Osteocyte (in vitro differentiated cells): Measurements from ENCODE around the gene OR5K4. TPM values are rescaled to one million over a fixed set of nuclear protein-coding genes. Genes with fewer than 3 reads are reported as not detected.

Experiments used
- DNase-seq: peaks from one replicate; pipeline ENCODE4 v3.0.0; 2021; ENCODE audit warnings: mixed read lengths; ENCODE audit not compliant: unreplicated experiment; ENCODE audit errors: extremely low spot score
- H3K27ac Mint-ChIP-seq: one replicate; pipeline ENCODE4 v1.8.0; 2021; ENCODE audit warnings: mild to moderate bottlenecking, mixed read lengths; ENCODE audit not compliant: unreplicated experiment
- H3K27me3 Mint-ChIP-seq: one replicate; pipeline ENCODE4 v1.8.0; 2021; ENCODE audit warnings: mixed read lengths; ENCODE audit not compliant: unreplicated experiment
- H3K36me3 Mint-ChIP-seq: one replicate; pipeline ENCODE4 v1.8.0; 2021; ENCODE audit warnings: mixed read lengths; ENCODE audit not compliant: unreplicated experiment
- H3K4me1 Mint-ChIP-seq: one replicate; pipeline ENCODE4 v1.8.0; 2021; ENCODE audit warnings: mixed read lengths; ENCODE audit not compliant: unreplicated experiment
- H3K4me3 Mint-ChIP-seq: one replicate; pipeline ENCODE4 v1.8.0; 2021; ENCODE audit warnings: mild to moderate bottlenecking, moderate library complexity, mixed read lengths; ENCODE audit not compliant: unreplicated experiment
- H3K9me3 Mint-ChIP-seq: one replicate; pipeline ENCODE4 v1.8.0; 2021; ENCODE audit warnings: mixed read lengths; ENCODE audit not compliant: unreplicated experiment
- long read RNA-seq: library from polyadenylated mRNA; unstranded; transcript quantifications from one replicate; pipeline ENCODE4 v2.0.0, GENCODE V29; 2021
- total RNA-seq: library from RNA; stranded (reverse); gene quantifications from 2 replicates; pipeline ENCODE4 v1.2.1, GENCODE V29; 2021
- TF ChIP-seq, protein P1 (sequence below): fragments of 200-600 bp; sonication (generic); IDR thresholded peaks from 2 replicates; pipeline ENCODE4 v1.5.0; 2021; ENCODE audit warnings: antibody characterized with exemption, mild to moderate bottlenecking, moderate library complexity

Gene OR5K4, protein sequence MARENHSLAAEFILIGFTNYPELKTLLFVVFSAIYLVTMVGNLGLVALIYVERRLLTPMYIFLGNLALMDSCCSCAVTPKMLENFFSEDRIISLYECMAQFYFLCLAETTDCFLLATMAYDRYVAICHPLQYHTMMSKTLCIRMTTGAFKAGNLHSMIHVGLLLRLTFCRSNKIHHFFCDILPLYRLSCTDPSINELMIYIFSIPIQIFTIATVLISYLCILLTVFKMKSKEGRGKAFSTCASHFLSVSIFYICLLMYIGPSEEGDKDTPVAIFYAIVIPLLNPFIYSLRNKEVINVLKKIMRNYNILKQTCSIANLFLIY
- total RNA-seq, result not detected in 2 replicates
- long read RNA-seq, result 0 reads

DNA sequence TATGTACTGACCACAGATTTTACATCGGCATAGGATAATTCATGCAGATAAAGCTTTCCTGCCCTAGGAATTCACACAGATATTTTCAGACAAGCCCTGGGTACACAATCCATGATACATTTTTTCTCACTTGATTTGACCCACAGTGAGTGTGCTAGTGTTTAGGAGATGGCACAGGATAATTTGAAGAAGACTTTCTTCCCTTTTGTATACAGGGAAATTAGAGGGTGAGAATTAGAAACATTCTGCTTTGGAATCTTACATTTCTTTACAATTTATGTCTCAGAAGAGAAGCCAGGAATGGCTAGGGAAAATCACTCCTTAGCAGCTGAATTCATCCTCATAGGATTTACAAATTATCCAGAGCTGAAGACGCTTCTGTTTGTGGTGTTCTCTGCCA lies at the start of gene OR5K4:
TSS of gene OR5K4 (plus strand) at position 301 of the 400 bp plus-strand sequence. CDS start at position 301, 0 bp downstream.
- Mint-ChIP-seq H3K27me3 (peaks cover 28% of the 10 kb centered on the region), H3K27ac (no peak within 1 kb of the TSS), H3K36me3 (no peaks in the 10 kb centered on the region), H3K9me3 (no peaks in the 10 kb centered on the region), H3K4me3 (no peak within 1 kb of the TSS), H3K4me1 (no peaks in the 10 kb centered on the region)
- TF ChIP-seq, protein P1, sequence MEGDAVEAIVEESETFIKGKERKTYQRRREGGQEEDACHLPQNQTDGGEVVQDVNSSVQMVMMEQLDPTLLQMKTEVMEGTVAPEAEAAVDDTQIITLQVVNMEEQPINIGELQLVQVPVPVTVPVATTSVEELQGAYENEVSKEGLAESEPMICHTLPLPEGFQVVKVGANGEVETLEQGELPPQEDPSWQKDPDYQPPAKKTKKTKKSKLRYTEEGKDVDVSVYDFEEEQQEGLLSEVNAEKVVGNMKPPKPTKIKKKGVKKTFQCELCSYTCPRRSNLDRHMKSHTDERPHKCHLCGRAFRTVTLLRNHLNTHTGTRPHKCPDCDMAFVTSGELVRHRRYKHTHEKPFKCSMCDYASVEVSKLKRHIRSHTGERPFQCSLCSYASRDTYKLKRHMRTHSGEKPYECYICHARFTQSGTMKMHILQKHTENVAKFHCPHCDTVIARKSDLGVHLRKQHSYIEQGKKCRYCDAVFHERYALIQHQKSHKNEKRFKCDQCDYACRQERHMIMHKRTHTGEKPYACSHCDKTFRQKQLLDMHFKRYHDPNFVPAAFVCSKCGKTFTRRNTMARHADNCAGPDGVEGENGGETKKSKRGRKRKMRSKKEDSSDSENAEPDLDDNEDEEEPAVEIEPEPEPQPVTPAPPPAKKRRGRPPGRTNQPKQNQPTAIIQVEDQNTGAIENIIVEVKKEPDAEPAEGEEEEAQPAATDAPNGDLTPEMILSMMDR, result no peak
- no peak for DNase-seq

DNA sequence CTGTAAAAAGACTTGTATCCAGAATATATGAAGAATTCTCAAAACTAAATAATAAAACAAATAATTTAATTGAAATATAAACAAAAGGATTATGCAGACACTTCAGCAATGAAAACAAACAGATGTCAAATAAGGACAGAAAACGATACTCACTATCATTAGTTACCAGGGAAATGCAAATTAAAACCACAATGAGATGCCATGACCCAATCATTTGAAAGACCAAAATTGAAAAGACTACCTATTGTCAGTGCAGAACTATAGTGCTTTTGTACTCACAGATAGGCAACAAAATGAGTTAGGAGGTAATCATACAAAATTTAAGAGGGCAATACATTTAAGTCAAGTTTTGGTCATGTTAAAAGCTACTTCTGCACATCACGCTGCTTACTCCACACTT lies 31.6 kb upstream of the OR5K4 start:
- Mint-ChIP-seq H3K9me3 (no peaks in the 10 kb centered on the region), H3K4me1 (peaks cover 3% of the 10 kb centered on the region), H3K27me3 (peaks cover 15% of the 10 kb centered on the region), H3K4me3 (no peak overlapping the region), H3K27ac (no peak overlapping the region), H3K36me3 (no peaks in the 10 kb centered on the region)
- TF ChIP-seq, protein P1, result no peak
- no peak for DNase-seq

DNA sequence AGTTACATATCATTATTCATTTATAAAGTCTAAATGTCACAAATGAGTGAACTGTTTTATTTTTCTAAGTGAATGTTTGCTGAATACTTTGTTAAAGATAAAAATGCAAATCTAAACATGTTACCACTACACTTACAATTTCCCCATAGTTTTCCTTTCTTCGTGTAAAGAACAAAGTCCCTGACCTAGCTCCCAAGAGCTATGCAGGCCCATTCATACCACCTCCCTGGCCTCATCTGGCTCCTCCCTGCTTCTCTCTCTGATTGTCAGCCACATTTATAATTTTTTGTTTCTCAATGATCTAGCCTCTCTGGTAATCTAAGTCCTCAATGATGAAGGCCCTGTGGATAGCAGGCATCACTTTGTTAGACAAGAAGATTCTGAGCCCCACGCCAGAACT lies 31.0 kb upstream of the OR5K4 start:
- no peaks in the 10 kb centered on the region for H3K9me3 Mint-ChIP-seq
- H3K27ac Mint-ChIP-seq, result no peak overlapping the region
- no peak overlapping the region for H3K4me3 Mint-ChIP-seq
- H3K36me3 Mint-ChIP-seq, result no peaks in the 10 kb centered on the region
- no peak for DNase-seq
- H3K27me3 Mint-ChIP-seq, result peaks cover 17% of the 10 kb centered on the region
- peaks cover 3% of the 10 kb centered on the region for H3K4me1 Mint-ChIP-seq
- TF ChIP-seq, protein P1, result no peak

DNA sequence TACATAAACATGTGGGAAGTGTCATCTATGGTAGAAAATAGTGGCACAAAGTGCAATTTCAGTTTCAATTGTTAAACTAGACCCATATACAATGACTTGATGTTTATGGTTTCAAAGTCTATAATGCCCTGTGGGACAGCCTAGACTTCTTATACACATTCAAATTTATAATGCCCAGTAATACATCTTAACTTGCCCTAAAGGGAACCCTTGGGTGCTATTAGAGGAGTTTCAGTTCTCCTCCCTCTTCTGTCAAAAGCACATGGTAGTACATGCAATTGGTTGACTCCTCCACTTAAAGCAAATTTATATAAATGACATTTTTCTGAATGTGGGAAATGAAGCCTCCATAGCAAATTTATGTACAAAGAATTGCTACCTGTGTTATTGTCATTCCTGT lies 30.2 kb upstream of the OR5K4 start:
- no peaks in the 10 kb centered on the region for H3K9me3 Mint-ChIP-seq

DNA sequence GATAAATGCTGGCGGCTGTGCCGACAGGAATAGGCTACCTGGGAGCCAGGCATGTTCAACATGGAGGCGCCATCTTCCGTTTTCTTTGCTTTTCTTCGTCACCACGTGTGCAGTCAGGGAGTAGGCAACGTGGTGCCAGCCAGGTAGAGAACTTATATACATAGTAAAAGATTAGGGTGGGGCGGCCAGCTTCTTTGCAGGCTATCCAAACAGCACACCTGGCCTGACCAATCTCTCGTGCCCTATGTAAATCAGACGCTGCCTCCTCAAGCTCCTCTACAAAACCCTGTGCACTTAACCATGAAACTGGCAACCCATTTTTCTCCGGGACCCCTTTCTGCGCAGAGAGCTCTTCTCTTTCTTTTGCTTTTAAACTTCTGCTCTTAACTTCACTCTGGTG lies 28.6 kb upstream of the OR5K4 start:
- TF ChIP-seq, protein P1, result no peak
- Mint-ChIP-seq H3K4me3 (no peak overlapping the region), H3K27me3 (peaks cover 19% of the 10 kb centered on the region), H3K9me3 (no peaks in the 10 kb centered on the region), H3K36me3 (no peaks in the 10 kb centered on the region), H3K4me1 (peaks cover 3% of the 10 kb centered on the region), H3K27ac (no peak overlapping the region)
- DNase-seq, result no peak

More for the DNA sequence above, 30.2 kb upstream of the OR5K4 start:
- TF ChIP-seq, protein P1, result no peak
- Mint-ChIP-seq H3K36me3 (no peaks in the 10 kb centered on the region), H3K4me3 (no peak overlapping the region), H3K27me3 (peaks cover 22% of the 10 kb centered on the region), H3K4me1 (peaks cover 3% of the 10 kb centered on the region), H3K27ac (no peak overlapping the region)
- DNase-seq, result no peak
